Glomerular endothelial cell (primary cell): ENCODE data around the gene RREB1. TPM values are rescaled to one million over a fixed set of nuclear protein-coding genes. Genes with fewer than 3 reads are reported as not detected.
A peak's percentile ranks its signal among the peaks of the same experiment; 100 is the strongest.

Experiments
- DNase-seq: peaks from one replicate; pipeline ENCODE4 v3.0.0-alpha.2; 2011; ENCODE audit warnings: low read depth, low spot score; ENCODE audit errors: extremely low read depth
- total RNA-seq: library from RNA; depleted of rRNA; stranded (reverse); fragments of >200 nt; gene quantifications from 2 replicates; pipeline ENCODE4 v1.2.3, GENCODE V29; 2015

RREB1 gene
- total RNA-seq, 1 donor from 2014 or later: 39.4 TPM

DNA sequence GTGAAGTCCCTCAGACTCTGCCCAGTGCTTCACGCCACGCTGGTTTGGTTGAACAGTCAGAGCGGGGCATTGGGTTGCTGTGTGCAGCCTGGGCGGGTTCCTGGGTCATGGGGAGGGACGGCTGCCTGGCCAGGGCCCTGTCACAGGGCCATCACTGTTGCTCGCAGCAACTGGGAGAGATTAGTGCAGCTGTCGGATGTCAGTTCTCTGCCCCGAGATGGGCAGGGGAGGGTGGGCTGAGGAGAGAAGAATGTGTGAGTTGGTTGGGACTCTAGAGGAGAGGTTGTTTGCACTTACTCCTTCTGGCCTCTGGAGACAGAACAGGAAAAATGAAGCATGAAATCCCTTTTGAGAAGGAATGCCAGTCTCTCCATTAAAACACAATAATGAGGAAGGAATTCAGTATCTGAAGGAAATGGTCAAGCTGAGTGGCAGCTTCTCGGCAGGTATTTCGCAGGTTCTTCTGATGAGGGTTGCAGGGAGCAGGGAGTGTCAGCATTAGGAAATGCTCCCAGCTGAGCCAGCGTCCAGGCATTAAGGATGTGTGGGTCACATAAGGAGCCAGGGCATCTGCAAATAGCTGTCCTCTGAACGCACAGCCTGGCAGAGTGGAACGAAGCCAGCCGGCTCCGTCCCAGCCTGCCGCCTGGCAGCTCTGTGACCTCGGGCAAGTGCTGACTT, 109.3 kb downstream of the RREB1 start:
- DNase-seq: no peak

DNA sequence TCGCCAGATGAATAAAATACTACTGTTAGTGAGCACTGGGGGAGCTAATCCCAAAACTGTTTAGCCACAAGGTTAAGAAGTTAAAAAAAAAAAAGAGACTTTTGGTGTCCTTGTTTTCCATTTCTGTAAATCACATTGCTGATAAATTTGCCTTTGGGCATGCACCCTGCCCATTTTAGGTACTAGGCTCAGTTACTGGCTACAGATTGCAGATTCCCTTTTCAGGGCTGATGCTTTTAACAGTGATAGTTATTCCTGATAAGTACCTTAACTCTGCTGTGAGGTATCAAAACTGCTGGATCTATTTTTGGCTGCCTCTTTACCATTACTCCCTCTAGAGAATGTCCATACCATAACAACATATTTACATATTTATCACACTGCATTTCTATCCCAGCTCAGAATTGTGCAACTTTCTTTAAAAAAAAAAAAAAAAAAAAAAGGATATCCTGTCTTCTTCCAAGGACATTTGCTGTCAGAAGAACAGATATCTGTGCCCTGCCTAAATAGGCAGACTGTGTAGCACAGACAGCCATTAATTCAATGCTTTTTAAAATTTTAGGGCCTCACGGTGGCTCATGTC, 110.7 kb downstream of the RREB1 start:
- no peak for DNase-seq

DNA sequence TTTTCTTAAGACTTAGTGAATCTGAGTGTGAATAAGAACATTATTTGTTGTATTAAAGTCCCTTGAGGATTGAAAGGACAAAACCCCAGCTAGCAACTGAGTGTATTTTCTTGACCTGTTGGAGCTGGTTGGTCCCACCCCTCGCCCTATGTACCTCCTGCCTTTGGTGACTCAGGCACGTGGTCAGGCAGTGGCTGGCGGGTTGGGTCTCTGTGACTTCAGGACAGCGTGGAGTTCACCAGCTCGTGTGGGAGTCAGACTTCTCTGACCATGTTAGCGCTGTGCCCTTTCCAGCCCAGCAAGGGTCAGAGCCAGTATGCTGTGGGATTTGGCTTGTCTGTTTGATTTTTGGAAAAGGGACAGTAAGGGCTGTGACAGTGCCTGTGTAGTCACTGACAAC, 111.5 kb downstream of the RREB1 start:
- DNase-seq: no peak

DNA sequence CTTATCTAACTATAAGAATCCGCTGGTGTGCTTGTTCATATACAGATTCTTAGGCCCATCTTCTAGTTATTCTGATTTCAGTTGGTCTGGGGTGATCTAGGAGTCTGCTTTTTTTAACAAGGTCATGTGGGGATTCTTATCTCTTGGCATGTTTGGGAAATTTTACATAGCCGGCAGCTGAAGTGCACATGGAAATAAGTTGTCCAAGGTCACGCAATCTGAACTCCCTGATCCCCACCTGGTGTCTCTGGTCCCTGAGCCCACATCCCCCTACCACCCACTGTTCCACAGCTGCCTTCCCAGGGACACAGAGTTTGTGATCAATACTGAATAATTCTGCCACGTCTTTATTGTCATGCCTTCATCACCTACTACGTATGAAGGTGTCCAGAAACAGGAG, 114.4 kb downstream of the RREB1 start:
- no peak for DNase-seq

DNA sequence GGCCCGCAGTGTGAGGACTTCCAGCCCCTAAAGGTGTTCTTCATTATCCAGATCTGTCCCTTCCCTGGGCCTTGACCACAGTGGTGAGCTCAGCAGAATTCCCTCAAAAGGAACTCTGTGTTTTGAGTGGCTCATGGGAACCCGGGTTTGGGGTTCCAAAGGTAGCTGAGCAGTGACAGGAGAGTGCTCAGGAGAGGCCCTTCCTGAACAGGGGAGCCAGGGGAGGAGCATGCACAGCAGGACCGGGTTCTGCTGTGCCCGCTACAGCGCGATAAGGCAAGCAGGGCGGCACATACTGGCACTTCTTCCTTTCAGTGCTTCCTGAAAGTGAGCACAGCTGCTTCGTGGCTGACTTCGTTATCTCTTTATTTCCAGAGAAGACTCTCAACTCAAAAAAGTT, 117.0 kb downstream of the RREB1 start:
- no peak for DNase-seq

DNA sequence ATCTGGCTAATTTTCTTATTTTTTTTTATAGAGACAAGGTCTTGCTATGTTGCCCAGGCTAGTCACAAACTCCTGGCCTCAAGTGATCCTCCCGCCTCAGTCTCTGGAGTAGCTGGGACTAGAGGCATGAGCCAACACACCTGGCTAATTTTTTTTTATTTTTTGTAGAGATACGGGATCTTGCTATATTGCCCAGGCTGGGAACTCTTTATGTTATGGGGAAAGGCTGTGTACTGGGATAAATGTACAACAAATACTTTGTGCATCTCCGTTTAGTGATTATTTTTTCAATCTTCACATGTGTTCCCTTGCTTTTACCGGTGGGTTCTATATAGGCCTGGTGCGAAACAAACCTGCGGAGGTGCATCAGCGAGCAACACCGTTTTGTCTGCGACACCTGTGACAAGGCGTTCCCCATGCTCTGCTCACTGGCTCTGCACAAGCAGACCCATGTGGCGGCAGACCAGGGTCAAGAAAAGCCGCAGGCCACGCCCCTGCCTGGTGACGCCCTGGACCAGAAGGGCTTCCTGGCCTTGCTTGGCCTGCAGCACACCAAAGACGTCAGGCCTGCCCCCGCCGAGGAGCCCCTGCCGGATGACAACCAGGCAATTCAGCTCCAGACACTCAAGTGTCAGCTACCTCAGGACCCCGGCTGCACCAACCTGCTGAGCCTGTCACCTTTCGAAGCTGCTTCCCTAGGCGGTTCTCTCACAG, 121.1 kb downstream of the RREB1 start:
- no peak for DNase-seq

DNA sequence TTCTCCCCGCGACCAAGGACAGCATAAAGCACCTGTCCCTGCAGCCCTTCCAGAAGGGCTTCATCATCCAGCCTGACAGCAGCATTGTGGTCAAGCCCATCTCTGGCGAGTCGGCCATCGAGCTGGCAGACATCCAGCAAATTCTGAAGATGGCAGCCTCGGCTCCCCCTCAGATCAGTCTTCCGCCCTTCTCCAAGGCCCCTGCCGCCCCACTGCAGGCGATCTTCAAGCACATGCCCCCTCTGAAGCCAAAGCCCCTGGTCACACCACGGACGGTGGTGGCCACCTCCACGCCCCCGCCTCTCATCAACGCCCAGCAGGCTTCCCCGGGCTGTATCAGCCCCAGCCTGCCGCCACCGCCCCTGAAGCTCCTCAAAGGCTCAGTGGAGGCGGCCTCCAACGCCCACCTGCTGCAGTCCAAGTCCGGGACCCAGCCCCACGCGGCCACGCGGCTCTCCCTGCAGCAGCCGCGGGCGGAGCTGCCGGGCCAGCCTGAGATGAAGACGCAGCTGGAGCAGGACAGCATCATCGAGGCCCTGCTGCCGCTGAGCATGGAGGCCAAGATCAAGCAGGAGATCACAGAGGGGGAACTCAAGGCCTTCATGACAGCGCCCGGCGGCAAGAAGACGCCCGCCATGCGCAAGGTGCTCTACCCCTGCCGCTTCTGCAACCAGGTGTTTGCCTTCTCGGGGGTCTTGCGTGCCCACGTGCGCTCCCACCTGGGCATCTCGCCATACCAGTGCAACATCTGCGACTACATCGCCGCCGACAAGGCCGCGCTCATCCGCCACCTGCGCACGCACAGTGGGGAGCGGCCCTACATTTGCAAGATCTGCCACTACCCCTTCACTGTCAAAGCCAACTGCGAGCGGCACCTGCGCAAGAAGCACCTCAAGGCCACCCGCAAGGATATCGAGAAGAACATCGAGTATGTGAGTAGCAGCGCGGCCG, 121.9 kb downstream of the RREB1 start:
- no peak for DNase-seq

DNA sequence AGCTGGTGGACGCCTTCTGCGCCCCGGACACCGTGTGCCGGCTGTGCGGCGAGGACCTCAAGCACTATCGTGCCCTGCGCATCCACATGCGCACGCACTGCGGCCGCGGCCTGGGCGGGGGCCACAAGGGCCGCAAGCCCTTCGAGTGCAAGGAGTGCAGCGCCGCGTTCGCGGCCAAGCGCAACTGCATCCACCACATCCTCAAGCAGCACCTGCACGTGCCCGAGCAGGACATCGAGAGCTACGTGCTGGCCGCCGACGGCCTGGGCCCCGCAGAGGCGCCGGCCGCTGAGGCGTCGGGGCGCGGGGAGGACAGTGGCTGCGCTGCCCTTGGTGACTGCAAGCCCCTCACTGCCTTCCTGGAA, 122.5 kb downstream of the RREB1 start:
- no peak for DNase-seq

DNA sequence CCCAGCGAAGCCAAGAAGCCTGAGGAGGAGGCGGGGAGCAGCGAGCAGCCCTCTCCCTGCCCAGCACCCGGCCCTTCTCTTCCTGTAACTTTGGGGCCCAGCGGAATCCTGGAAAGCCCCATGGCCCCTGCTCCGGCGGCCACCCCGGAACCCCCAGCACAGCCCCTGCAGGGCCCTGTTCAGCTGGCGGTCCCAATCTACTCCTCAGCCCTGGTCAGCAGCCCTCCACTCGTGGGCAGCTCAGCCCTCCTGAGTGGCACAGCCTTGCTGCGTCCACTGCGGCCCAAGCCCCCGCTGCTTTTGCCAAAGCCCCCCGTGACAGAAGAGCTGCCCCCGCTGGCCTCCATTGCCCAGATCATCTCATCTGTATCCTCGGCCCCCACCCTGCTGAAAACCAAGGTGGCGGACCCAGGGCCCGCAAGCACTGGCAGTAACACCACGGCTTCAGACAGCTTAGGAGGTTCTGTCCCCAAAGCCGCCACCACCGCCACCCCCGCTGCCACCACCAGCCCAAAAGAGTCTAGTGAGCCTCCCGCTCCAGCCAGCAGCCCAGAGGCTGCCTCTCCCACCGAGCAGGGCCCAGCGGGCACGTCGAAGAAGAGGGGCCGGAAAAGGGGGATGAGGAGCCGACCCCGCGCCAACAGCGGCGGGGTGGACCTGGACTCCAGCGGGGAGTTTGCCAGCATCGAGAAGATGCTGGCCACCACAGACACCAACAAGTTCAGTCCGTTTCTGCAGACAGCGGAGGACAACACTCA, 123.4 kb downstream of the RREB1 start:
- no peak for DNase-seq

DNA sequence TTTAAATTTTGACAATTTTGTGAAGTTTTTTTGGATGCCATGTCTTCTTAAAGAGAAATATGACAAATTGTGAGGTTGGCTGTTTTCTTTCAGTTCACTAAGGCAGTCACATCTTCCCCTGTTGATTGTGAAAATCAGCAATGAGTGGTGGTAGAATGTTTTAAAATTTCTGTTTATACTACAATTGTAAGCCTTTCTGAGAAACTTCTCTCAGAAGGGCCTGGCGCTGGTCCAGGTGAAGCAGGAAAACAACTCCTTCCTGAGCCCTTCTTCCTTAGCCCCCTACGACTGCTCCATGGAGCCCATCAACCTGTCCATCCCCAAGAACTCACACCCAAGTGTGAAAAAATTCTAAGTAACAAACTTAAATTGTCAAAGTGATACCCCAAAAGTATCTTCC, 124.6 kb downstream of the RREB1 start:
- no peak for DNase-seq

DNA sequence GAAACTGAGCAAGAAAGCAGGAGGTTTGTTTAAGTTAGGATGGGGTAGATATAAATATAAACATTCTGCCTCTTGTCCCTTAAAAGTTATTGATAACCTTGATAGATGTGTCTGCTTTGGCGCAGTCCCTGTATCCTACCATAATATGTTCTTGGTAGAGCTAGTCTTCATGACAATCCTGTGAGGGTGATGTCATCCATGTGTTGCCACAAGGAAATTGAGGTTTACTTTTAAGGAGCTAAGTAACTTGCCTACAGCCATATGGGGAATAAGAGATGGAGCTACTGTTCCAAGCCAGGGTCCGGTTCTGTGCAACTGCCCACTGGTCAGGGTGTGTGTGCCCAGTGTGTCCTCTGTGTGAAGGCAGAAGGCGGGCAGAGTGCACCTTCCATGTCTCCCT, 126.8 kb downstream of the RREB1 start:
- no peak for DNase-seq

DNA sequence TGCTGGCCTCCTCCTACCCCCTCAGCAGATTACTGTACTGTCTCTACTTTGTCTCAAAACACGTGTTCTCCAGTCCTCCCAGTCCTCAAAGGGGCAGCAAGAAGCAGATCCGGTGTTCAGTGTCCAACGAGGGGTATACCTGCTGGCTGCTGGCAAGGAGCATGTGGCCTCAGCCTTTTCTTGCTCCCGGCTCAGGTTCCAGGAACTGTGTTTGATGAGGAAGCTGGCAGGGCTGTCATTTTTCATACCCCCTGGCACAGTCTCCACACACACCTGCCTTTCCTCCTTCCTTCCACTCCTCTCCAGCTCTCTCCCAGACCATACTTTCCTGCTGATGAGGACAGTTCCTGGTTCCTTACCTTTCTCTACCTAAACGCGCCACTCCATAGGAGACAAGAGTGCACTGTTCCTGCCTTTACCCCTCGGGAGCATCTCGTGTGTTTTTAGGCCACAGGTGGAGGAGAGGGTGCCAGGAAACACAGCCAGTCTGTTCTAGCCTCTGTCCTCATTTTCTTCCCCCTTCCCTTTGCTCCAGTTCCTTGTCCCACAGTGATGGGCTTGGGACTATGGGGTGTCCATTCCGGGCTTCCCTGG, 128.0 kb downstream of the RREB1 start:
- no peak for DNase-seq

DNA sequence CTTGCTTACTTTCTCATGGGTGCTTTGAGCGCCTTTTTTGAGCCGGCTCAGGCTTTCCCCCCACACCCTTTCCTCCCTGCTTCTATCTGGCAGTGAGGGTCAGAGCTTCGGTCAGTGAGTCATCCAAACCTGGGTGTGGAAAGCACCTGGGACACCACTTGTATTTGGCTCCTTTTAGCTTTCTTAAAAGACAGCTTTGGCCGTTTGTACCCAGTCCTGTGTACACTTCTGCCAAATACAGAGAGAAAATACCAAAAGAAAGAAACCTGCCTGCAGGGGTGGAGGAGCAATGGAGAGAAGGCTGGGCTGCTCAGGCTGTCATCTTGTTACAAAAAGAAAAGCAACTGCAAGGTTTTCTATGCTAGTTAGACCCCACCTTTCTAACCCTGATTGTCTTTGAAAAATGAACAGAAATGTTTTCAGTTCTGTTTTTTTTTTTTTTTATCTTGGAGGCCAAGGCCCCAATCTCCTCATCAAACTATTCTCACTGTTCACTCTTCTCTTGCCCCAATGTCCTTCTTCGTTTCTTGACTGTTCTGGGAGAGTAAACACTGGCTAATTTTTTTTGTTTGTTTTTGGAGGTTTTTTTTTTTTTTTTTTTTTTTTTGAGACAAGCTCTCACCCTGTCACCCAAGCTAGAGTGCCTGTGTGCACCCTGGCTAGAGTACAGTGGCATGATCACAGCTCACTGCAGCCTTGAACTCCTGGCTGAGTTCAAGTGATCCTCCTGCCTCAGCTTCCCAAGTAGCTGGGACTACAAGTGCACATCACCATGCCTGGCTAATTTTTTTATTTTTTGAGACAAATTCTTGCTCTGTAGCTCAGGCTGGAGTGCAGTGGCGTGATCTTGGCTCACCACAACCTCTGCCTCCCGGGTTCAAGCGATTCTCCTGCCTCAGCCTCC, 128.8 kb downstream of the RREB1 start:
- DNase-seq: no peak

DNA sequence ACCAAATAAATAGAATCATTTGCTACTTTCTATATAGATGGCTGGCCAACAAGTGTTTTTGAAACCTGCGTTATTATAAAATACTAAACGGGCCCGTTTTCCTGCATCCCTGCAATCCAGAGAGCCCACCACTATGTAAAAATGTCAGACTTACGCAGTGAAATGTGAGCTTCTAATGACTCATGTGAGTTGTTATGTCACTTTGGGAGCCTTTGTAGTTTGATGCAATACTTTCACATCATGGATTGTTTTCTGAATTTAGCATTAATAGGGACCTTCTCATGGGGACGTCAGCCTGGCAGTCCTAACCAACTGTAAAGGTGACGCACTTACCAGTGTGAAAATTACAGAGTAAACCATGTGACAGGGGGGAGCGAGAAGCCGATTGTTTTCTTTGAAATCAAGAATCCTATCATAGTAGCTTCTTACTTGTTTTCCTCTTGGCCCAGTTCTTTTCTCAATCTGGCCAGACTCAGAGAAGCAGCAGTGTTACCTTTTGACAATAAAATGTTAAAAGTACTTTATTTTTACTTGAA, 130.0 kb downstream of the RREB1 start:
- no peak for DNase-seq

DNA sequence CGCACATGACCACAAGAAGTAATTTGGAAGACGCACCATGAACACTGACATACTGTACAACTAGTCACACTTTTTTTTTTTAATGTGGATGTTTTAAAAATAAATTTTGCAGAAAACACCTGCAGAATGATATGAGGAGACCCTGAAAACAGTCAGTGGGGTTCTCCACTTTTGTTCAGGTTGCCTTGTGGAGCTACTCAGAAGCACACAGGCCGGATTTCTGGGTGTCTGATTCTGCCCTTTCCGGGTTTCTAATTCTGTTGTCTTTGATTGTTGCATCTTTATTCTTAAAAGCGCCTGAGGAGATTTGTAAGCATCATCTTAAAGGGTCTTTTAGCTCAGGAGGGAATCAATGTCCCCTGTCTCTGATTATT, 130.8 kb downstream of the RREB1 start:
- DNase-seq: no peak

DNA sequence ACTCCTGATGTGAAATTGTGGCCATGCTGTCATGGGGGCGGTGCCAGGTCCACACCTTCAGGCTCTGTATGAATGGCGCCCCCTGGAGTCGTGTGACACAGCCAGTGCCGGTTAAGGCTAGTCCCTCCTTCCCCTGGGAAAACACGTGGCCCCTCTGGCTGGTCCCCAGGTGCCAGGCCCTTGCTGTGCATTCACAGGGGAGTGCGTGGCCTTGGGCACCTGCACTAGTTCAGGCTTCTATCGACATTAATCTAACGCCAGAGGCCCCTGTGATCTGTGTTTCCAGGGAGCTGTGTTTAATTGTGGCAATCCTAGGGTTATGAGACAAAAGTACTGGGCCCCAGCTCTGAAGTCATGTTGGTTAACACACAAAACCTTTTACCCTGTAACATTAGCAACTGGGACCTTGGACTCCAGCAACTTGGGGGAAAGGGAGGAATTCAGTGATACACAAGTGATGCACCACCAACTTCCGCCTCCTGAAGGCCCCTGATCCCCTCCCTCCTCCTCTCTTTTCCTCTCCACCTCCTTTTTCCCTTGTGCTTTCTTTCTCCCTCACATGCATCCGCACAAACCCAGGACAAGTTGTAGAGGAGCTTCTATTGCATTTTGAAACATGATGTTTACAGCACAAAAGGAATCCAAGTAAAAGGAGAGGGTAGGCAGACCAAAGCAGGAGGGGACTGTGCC, 131.3 kb downstream of the RREB1 start:
- DNase-seq: peak; percentile 22

DNA sequence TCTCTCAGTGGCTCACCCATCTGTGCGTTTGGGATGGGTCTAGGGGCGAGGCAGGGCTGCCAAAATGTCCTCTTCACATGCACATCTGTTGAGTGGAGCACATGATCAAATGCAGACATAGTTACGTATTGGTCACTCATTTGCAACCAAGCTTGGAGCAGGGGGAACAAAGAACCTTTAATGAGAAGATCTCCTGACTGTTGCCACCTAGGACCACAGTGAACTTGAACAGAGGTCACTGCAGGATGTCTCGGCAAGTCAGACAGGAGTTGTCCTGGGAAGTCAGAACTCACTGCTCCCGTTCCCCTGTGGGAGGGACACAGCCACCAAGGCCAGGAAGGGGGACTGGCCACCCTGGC, 131.8 kb downstream of the RREB1 start:
- DNase-seq: no peak

DNA sequence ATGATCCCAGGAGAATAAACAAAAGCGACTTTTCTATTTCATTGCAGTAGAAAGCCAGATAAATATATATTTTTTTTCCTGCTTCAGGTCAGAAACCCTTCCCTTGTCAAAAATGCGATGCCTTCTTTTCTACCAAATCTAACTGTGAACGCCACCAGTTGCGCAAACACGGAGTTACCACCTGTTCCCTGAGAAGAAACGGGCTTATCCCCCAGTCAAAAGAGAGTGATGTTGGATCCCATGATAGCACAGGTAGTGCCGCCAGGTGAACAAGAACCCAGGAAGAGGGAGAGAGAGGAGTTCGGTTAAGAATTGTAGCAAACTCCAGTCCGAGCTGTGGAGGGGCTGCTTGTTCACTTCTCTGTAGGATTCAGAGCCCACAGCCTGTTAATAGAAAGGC, 132.6 kb downstream of the RREB1 start:
- no peak for DNase-seq
